Muscle layer of colon (tissue), 2 donors: ENCODE data around the gene SDHA.
"Not testable (repeated sequence)": the region's sequence is repeated elsewhere in the genome, so short reads cannot be mapped to it uniquely, and the experiment has no call there.

ENCODE experiments used
- H3K27ac ChIP-seq: one replicate; pipeline ENCODE4 v1.7.0; 2013; ENCODE audit warnings: low read depth, mild to moderate bottlenecking, low read length, moderate library complexity
- H3K27me3 ChIP-seq, 2 donors: one replicate each; pipeline ENCODE4 v1.7.0; 2013; ENCODE audit warnings: low read length in 2 of 2, mild to moderate bottlenecking in 2 of 2; ENCODE audit not compliant: insufficient read depth in 2 of 2, control insufficient read depth in 1 of 2
- H3K36me3 ChIP-seq: one replicate; pipeline ENCODE4 v1.7.0; 2013; ENCODE audit warnings: mild to moderate bottlenecking, low read length; ENCODE audit not compliant: insufficient read depth
- H3K4me1 ChIP-seq: one replicate; pipeline ENCODE4 v1.7.0; 2013; ENCODE audit warnings: mild to moderate bottlenecking, low read length; ENCODE audit not compliant: insufficient read depth
- H3K4me3 ChIP-seq, 2 donors: one replicate each; pipeline ENCODE4 v1.7.0; 2013; ENCODE audit warnings: low read length in 2 of 2, low read depth in 1 of 2, mild to moderate bottlenecking in 1 of 2, moderate library complexity in 1 of 2
- H3K9ac ChIP-seq: one replicate; pipeline ENCODE4 v1.7.0; 2013; ENCODE audit warnings: low read length
- H3K9me3 ChIP-seq: one replicate; pipeline ENCODE4 v1.7.0; 2013; ENCODE audit warnings: mild to moderate bottlenecking, low read length
- donor health status: abdominal sarcoma.
- donor health status: Adenocarcinoma of cecum.

SDHA gene

GRCh38 chr5:216076-216475 is 2.0 kb upstream of the SDHA start:
- H3K4me1 ChIP-seq, H3K27ac ChIP-seq, H3K4me3 ChIP-seq, H3K9ac ChIP-seq, H3K9me3 ChIP-seq, H3K36me3 ChIP-seq, H3K27me3 ChIP-seq: not testable (repeated sequence)

- Histone ChIP-seq H3K9ac (peak overlapping the region; percentile 74), H3K4me1 (peaks cover 6% of the 10 kb centered on the region), H3K27me3 (no peaks in the 10 kb centered on the region), H3K36me3 (peaks cover 1% of the 10 kb centered on the region), H3K27ac (peak overlapping the region; percentile 88), H3K4me3 (peak overlapping the region; percentile 62 to 93), H3K9me3 (no peaks in the 10 kb centered on the region)
Measured at GRCh38 chr5:218457-219291, 554 bp downstream of the SDHA start.

- H3K36me3 ChIP-seq: peaks cover 5% of the 10 kb centered on the region
- no peaks in the 10 kb centered on the region for H3K27me3 ChIP-seq
- H3K4me3 ChIP-seq: peak overlapping the region in 1 of 2 donors; percentile 62
Measured at GRCh38 chr5:219460-219863, 1.3 kb downstream of the SDHA start.

GRCh38 chr5:219991-220390 is 1.9 kb downstream of the SDHA start:
- Histone ChIP-seq H3K27ac (no peak overlapping the region), H3K4me3 (peak overlapping the region in 1 of 2 donors; percentile 62), H3K4me1 (peaks cover 6% of the 10 kb centered on the region), H3K36me3 (peaks cover 11% of the 10 kb centered on the region), H3K9ac (peak overlapping the region; percentile 74), H3K27me3 (no peaks in the 10 kb centered on the region), H3K9me3 (no peaks in the 10 kb centered on the region)

More at GRCh38 chr5:219460-219863, 1.3 kb downstream of the SDHA start:
- Histone ChIP-seq H3K4me1 (peaks cover 6% of the 10 kb centered on the region), H3K27ac (no peak overlapping the region), H3K9me3 (no peaks in the 10 kb centered on the region), H3K9ac (peak overlapping the region; percentile 74)

- H3K36me3 ChIP-seq: peaks cover 36% of the 10 kb centered on the region
- H3K27me3 ChIP-seq, H3K9ac ChIP-seq: not testable (repeated sequence)
Measured at GRCh38 chr5:222951-223715, 5.0 kb downstream of the SDHA start.

GRCh38 chr5:223791-224190 is 5.7 kb downstream of the SDHA start:
- no peak overlapping the region for H3K9ac ChIP-seq
- no peaks in the 10 kb centered on the region for H3K27me3 ChIP-seq
- H3K36me3 ChIP-seq: peaks cover 40% of the 10 kb centered on the region
- no peaks in the 10 kb centered on the region for H3K9me3 ChIP-seq
- H3K27ac ChIP-seq: no peak overlapping the region
- peaks cover 6% of the 10 kb centered on the region for H3K4me1 ChIP-seq
- no peak overlapping the region for H3K4me3 ChIP-seq

More at GRCh38 chr5:222951-223715, 5.0 kb downstream of the SDHA start:
- not testable (repeated sequence) for H3K27ac ChIP-seq, H3K4me1 ChIP-seq, H3K4me3 ChIP-seq, H3K9me3 ChIP-seq

- Histone ChIP-seq H3K9ac (no peak overlapping the region), H3K27ac (no peak overlapping the region), H3K36me3 (peaks cover 52% of the 10 kb centered on the region)
Measured at GRCh38 chr5:225334-225733, 7.2 kb downstream of the SDHA start.

GRCh38 chr5:227375-227774 is 9.3 kb downstream of the SDHA start:
- not testable (repeated sequence) for H3K27me3 ChIP-seq, H3K4me1 ChIP-seq, H3K27ac ChIP-seq, H3K9ac ChIP-seq, H3K9me3 ChIP-seq, H3K4me3 ChIP-seq
- H3K36me3 ChIP-seq: peaks cover 67% of the 10 kb centered on the region

More at GRCh38 chr5:225334-225733, 7.2 kb downstream of the SDHA start:
- Histone ChIP-seq H3K27me3 (no peaks in the 10 kb centered on the region), H3K4me1 (peaks cover 6% of the 10 kb centered on the region), H3K9me3 (no peaks in the 10 kb centered on the region), H3K4me3 (no peak overlapping the region)

- H3K27me3 ChIP-seq: no peaks in the 10 kb centered on the region
- no peaks in the 10 kb centered on the region for H3K9me3 ChIP-seq
- H3K4me3 ChIP-seq: no peak overlapping the region
- H3K4me1 ChIP-seq: no peaks in the 10 kb centered on the region
- no peak overlapping the region for H3K9ac ChIP-seq
- peaks cover 74% of the 10 kb centered on the region for H3K36me3 ChIP-seq
- H3K27ac ChIP-seq: no peak overlapping the region
Measured at GRCh38 chr5:228886-229285, 10.8 kb downstream of the SDHA start.

- Histone ChIP-seq H3K9me3 (no peaks in the 10 kb centered on the region), H3K27ac (no peak overlapping the region), H3K36me3 (peaks cover 71% of the 10 kb centered on the region), H3K27me3 (no peaks in the 10 kb centered on the region), H3K9ac (no peak overlapping the region), H3K4me1 (no peaks in the 10 kb centered on the region), H3K4me3 (no peak overlapping the region)
Measured at GRCh38 chr5:230711-231110, 12.6 kb downstream of the SDHA start.

GRCh38 chr5:231661-232060 is 13.5 kb downstream of the SDHA start:
- Histone ChIP-seq H3K4me1 (no peaks in the 10 kb centered on the region), H3K36me3 (peaks cover 62% of the 10 kb centered on the region), H3K9ac (no peak overlapping the region), H3K9me3 (no peaks in the 10 kb centered on the region), H3K4me3 (no peak overlapping the region), H3K27ac (no peak overlapping the region), H3K27me3 (no peaks in the 10 kb centered on the region)
